NCI-H2171 treated with DMSO at 0.1 percent for 48 hours (cell line): ENCODE data around the gene CDKN2D.
"Not testable (repeated sequence)": the region's sequence is repeated elsewhere in the genome, so short reads cannot be mapped to it uniquely, and the experiment has no call there.

Experiments
- DNase-seq: peaks from one replicate; lab custom pipeline; 2025; lab: John Stamatoyannopoulos, UW

The CDKN2D gene

DNA sequence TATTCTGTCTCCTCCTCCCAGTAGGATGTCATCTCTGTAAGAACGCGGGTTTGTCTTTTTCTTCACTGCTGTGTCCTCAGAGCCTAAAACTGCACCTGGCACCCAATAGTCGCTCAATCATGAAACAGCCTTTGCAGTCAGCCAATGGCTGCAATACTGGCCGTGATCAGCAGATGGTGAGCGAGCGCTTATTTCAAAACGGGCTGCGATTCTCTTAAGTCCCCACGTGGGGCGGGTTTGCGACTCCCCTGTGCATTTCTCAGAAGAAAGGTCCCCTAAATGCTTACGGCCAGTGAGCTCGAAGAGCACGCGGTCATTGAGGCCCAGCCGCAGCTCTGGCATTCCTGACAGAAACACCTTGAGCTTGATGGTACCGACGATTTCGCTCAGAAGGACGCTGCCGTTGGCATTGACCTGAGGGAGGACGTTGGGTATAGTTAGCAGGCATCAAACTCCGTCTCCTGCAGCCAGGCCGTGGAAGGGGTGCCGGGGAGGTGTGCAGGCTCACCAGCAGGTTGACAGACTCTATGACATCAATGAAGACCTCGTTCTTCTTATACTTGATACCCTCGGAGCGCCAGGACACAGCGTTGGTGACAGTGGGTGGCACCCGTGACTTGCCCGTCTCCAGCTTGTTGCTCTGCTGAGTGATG lies 12.3 kb upstream of the CDKN2D start:
- DNase-seq, result peak; percentile 89

DNA sequence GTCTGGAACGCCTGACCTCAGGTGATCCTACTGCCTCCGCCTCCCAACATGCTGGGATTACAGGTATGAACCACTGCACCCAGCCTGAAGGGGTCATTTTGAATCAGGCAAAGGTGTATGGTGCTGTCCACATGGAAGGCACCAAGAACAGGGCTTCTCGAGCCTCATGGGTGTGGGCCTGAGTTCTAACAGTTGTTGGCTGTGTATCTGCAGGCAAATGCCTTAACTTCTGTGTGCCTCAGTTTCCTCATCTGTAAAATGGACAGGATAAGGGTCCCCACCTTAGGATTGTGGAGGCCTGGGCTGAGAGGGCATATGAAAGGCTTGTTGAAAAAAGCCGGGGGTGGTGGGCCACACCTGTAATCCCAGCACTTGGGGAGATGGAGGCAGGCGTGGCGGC lies 9.2 kb upstream of the CDKN2D start:
- DNase-seq, result no peak

GRCh38 chr19:10575011-10575716 lies 6.4 kb upstream of the CDKN2D start:
- no peak for DNase-seq

DNA sequence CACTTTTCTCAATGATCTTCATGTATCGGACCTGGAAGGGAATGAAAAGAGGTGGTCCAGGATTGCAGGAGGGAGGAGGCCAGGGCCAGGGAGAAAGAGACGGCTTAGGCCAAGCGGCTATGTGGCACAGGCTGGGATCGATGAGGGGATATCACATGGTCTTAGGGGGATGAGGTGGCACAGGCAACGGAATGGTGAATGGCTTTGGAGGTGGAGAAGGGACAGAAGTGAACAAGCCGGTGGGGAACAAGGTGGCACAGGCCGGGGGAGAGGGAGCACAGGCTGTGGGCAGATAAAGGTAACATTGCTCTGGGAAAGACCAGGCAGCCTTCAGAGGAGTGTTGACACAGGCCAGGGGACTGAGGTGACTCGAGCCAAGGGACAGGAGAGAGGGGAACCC lies 5.7 kb upstream of the CDKN2D start:
- DNase-seq, result no peak

DNA sequence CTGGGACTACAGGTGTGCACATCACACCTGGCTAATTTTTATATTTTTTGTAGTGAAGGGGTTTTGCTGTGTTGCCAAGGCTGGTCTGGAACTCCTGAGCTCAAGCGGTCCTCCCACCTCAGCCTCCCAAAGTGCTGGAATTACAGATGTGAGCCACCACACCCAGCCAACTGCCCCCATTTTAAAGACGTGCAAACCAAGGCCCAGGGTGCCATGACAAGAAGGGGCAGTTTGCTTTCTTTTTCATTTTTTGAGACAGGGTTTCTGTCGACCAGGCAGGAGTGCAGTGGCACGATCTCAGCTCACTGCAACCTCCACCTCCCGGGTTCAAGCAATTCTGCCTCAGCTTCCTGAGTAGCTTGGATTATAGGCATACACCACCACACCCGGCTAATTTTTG lies 5.0 kb upstream of the CDKN2D start:
- not testable (repeated sequence) for DNase-seq

DNA sequence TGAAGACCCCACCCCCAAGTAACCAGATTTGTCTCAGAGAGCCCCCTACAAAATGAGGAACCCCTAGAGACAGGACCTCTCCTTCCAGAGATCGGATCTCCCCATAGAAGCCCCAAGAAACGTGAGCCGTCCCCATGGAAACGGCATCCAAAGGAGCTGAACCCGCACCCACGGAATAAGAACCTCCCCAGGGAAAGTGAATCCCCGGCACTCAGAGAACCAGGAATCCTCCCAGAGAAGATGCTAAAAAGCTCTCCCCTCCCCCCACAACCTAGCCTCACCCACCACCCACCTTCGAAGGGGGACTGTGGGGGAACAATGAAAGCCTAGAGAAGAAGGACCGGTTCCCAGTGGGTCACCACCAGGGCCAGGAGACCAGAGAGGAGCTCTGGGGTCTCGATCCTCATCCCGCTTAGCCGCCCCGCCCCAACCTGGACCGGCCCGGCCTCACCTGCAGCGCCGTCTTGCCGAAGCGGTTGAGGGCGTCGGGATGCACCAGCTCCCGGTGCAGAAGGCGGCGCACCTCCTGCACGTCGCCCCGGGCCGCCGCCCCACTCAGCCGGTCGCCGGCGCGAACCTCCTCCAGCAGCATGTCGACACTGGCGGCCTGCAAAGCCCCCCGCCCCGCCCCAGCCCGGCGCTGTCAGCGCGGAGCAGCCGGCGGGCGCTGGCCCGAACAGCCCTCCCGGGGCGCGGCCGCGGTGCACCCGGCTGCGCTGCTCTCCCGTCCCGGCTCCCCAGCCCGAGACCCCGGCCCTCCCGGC lies 535 bp downstream of the CDKN2D start:
- peak; percentile 40 for DNase-seq

- no peak for DNase-seq
Measured at GRCh38 chr19:10567656-10568055, 1.1 kb downstream of the CDKN2D start.

DNA sequence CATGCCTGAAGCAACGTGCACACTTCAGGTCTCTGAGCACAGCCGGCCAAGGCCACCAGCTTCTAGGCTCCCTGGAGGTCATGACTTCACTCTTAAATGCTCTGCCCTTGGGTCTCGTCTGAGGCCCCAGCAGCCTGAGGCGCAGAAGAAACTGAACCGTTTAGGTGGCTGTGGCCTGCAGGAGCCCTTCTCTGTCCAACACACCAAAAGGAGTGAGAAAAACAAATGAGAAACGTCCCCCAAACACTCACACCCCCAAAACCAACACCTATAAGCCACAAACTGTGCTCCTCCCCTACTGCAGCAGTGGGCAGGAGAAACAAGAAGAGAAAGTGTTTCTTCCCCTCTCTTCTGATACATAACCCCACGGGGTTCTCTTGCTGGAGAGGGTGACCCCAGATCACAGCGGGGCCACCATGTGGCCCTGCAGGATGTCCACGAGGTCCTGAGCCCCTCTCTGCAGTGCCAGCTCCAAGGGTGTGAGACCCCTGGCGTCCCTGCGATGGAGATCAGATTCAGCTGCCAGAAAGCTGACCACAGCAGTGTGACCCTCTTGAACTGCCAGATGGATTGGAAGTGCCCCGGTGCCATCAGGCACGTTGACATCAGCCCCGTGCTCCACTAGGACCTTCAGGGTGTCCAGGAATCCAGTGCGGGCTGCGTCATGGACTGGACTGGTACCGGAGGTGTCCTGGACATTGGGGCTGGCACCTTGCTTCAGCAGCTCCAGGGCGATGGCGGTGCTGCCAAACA lies 1.9 kb downstream of the CDKN2D start:
- no peak for DNase-seq

GRCh38 chr19:10566408-10566657 lies 2.4 kb downstream of the CDKN2D start:
- DNase-seq, result no peak

DNA sequence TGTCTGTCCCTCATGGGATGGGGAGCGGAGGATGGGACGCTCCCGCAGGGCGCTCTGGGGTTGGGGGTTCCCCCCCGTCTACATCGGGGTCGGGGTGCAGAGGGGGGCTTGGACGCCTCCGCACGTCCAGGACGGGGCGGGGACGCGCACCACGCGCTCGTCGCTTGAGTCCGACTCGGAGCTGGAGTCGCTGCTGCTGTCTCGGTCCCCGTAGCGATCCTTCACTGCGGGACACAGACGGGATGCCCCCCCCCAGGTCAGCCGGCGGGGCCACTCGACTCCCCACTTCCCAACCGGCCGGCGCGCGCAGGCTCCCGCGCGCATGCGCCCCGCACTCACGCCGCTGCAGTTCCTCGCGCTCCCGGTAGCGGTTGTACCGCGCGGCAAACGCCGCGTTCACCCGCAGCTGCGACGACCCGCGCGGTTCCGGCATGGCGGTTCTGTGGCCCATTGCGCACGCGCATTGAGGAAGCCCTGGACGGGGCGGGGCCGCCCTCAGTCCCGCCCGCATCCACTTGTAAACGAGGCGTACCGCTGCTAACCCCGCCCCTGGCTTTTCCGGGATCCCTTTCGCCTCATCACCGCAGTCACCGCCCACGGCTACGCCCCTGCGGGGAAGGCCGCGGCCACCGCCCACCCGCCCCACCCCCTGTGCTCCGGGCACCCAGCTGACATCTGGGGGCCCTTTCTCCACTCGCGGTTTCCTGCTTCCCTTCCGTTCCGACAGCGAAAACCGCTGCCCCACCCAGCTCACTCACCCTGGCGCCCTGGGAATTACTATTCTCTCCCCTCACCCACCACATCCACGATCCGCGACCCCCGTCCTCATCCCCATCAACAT lies 3.0 kb downstream of the CDKN2D start, which contains the start of gene KRI1:
Gene KRI1 (minus strand): TSS at position 444 of the 841 bp plus-strand sequence. CDS start 11 bp downstream, at position 433.
- peak; percentile 97 for DNase-seq

GRCh38 chr19:10565028-10565566 lies 3.7 kb downstream of the CDKN2D start:
- peak; percentile 76 for DNase-seq

DNA sequence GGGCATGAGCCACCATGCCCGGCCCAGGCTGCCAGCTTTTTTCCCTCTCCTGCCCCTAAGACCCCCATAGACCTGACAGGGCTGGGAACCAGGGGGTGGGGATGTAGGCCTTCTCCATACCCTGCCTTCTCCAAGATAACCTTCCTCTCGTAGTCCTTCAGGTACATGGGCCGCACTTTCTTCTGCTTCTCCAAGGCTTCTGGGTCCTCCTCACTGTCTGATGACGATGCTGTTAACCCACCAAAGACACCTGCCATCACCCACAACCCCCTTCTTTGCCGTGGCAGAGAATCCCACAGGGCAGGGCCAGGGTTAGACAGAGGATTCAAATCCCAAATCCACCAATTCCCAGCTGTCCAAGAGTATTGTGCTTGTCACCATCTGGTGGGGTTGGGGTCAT lies 6.2 kb downstream of the CDKN2D start:
- no peak for DNase-seq

GRCh38 chr19:10560154-10560553 lies 8.6 kb downstream of the CDKN2D start:
- DNase-seq, result no peak

DNA sequence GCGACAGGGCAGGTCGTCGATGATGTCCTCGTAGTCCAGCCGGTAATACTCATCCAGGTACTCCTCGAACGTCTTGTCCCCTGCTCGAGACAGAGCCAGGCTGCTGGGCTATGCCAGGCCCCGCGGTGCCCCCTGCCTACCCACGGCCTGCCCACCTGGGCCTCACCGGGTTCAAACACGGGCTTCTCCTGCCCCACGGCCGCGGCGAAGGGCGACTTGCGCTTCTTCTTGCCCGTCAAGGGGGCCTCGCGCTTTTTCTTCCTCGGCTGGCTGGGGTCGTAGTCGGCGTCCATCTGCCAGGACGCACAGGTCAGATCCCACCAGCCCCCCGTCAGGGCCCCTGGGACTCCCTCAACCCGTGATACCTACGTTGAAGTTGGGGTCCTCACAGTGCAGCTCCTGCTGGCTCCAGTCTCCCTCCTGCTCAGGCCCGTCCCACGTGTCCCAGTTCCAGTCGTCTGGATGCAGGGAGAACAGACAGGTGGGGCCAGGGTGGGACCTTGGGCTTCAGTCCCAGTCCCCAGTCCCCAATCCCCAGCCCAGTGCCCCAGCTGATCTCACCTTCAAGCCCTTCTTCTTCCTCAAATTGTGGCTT lies 11.1 kb downstream of the CDKN2D start:
- DNase-seq, result no peak

GRCh38 chr19:10555610-10555973 lies 13.2 kb downstream of the CDKN2D start:
- DNase-seq, result no peak

DNA sequence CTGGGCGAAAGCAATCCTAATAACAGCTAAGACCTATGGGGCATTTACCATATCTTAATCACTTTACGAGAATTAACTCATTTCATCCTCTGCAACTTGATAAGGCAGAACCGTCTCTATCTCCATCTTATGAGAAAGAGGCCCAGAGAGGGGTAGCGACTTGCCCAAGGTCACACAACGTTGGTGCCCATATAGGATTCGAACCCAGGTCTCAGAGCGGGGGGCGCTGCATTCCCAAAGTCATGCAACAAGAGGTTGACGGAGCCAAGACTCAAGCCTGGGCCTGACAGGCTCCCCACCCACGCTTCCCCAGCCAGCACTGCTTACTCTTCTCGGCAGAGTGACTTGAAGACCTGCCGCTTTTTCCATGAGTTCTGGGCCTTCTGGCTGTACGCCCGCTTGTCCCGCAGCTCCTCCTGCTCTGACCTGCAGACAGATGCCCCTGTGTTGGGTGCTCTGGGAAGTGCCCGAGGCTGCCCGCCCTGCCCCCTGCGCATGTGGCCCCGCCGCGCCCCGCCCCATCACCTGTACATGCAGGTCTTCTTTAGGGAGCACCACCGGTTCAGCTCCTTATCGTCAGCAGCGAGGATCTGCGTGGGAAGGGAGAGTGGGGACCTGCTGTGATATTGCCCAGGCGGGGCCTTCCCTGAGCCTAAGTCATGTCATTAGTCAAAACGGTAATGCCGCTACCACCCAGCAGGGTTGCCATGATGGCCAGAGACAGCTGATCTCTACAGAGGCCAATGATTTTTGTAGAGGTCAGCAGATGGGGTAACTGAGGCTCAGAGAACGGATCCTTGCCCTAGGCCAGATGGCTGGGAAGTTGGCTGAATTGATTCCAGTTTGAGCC lies 13.8 kb downstream of the CDKN2D start:
- no peak for DNase-seq

DNA sequence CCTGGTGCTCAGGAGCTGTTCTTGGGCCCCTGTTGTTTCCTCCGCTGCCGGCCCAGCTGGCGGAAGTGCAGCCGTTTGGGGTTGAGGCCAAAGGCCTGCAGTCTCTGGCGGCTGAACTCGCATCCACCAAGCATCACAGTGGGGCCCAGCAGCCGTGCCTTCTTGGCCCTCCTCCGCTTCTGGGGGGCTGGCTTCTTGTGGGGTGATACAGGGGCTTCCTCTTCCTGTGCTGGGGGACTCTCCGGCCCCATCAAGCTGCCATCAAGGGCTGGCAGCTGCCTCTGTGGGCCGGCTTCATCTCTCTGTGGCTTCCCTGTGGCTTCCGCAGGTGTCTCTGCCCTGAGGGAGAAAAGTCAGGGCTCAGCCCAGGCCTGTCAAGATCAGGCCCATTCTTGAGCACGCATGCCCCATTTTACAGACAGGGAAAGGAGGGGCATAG lies 14.8 kb downstream of the CDKN2D start:
- DNase-seq, result no peak

DNA sequence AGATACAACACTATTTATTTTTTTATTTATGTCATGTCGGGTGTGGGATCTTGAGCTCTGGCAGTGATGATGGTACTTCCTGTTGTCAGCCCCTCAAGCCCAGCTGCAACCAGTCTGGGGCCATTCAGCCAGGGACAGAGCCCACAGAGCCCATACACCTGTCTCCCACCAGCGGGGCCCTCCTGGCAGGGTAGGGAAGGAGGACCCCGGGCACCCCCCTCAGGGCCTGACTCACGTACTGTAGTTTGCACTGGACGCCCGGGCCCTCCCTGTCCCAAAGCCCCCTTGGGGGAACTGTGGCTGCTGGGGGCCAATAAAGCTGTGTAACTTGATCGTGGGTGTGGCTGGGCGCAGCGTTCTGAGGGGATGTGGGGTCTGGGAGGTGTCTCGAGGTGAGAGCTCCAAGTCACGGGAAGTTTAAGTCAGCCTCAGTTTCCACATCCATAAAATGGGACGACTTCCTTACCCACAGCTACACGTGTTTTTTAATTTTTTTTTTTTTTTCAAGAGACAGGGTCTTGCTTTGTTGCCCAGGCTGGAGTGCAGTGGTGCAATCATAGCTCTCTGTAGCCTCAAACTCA lies 15.6 kb downstream of the CDKN2D start:
- DNase-seq, result no peak

DNA sequence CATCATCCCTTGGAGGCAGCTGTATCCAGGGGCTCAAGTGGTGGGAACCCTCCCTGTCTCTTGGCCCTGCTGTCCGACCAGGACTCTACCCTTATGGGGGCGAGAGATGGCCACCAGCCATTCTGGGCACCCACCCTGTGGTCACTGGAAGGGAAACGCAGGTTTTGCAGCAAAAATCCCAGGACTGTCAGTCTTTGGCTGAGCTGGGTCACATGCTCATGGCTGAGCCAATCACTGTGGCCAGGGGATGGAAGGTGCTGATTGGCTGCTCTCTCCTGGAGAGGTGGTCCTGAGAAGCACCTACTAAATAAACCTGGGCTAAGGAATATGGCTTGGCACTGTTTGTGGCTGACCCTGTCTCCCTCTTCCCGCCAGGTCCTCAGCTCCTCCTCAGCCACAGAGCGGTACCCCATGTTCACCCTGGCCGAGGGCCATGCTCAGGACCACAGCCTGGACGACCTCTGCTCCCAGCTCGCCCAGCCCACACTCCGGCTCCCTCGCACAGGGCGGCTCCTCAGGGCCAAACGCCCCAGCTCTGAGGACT lies 16.2 kb downstream of the CDKN2D start:
- peak; percentile 27 for DNase-seq
